GM19240 (cell line): ENCODE measurements around the gene NDUFAF8.

Experiments
- DNase-seq: peaks from one replicate; pipeline ENCODE4 v3.0.0; 2011; ENCODE audit warnings: low spot score; ENCODE audit not compliant: insufficient read length

Gene NDUFAF8, protein sequence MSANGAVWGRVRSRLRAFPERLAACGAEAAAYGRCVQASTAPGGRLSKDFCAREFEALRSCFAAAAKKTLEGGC

DNA sequence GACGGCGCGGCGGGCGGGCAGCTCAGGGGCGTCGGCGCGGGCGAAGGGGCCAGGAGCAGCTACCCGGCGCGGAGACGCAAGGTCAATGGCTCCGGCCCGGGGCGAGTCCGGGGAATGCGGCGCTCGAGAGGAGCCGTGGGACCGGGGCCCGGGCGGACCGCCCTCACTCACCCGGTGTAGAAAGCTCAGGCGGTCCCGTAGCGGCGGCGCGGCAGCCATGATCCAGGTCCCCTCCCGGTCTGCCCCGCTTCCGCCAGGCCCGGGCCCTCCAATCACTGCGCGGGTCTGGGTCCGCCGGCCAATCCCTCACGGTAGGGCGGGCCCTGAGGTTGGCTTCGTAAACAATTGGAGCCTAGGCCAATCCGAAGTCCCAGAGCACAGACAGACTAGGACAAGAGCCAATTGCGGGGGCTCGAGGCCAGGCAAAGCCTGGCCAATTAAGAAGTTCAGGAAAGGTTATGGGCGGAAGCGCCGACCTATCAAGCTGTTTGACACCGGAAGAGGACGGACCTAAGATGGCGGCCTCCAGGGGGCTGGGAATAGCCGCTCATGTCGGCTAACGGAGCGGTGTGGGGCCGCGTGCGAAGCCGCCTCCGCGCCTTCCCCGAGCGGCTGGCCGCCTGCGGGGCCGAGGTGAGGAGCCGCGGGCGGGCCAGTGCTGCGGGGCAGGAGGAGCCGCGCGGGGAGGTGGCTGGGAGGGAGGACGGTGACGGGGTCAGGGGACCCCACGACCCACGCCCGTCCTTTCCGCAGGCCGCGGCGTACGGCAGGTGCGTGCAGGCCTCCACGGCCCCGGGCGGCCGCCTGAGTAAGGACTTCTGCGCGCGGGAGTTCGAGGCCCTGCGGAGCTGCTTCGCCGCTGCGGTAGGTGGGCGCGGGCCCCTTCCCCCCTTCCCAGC is at the start of gene NDUFAF8, which contains the start of gene TEPSIN:
Gene NDUFAF8 (plus strand): TSS at position 504 of the 899 bp plus-strand sequence. CDS start 46 bp downstream, at position 550.
Gene TEPSIN (minus strand): TSS at position 241 of the 899 bp plus-strand sequence. CDS start 22 bp downstream, at position 219.
- peak; percentile 100 for DNase-seq

- no peak for DNase-seq
These were observed 49.2 kb upstream of the NDUFAF8 start for GRCh38 chr17:81189670-81190530.

DNA sequence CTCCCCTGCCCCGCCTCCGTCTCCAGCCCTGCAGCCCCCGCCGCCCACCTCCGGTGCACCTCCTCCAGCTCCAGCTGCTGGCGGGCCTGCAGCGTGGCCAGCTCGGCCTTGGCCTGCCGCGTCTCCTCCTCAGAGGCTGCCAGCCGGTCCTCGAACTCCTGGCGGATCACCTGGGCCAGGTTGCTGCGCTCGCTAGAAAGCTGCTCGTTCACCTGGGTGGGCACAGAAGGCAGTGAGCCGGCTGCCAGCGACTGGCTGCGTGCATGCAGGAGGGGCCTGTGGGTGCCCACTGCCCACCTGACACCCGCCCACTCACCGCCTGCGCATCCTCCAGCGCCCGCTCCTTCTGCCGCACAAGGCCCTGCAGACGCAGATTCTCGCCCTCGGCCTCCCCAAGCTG is 48.5 kb upstream of the NDUFAF8 start:
- no peak for DNase-seq

- no peak for DNase-seq
These were observed 48.0 kb upstream of the NDUFAF8 start for GRCh38 chr17:81191116-81191515.

DNA sequence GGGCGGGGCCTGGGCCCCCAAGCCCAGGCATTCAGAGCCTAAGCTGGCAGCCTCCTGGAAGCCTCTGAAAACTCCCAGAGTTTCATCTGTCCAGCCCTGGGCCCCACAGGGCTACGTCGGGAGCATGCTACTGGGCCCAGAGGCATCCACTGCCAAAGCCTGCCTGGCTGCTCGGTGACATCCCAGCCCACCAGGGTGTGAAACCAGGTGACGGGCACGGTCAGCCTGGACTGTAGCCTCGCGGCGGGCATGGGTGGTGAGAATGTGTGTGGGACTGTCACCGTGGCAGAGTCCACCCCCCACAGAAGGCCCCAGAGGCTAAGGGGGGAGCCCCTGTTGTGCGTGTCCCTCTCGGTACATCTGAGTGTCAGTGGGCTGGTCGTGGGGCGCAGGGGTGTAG is 47.5 kb upstream of the NDUFAF8 start:
- DNase-seq: no peak

DNA sequence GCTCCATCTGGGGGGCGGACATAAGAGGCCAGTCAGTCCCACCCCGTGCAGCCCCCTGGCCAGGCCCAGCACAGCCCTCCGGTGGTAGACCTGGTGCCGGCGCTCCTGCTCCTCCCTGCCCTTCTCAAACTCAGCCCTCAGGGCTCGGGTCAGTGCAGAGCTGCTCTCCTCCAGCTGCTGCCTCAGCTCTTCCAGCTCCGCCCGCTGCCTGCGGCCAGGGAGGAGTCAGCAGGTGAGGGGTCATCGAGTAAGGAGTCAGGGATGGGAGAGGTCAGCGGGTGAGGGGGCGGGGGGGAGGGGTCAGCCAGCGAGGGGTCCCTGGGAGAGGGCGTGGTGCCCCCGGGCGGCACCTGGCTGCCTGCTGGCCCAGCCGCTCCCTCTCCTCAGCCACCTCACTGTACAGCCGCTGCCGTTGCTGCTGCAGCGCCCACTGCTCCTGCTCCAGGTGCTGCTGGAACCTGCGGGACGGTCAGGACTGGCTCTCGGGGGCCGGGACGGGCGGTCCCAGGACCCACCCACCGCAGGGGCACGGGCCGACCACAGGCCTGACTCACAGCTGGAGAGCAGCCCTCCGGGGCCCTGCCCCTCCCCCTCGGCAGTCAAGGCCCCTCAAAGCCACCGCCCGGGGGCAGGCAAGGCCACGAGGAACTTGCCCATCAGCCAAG is 46.6 kb upstream of the NDUFAF8 start:
- DNase-seq: no peak

DNA sequence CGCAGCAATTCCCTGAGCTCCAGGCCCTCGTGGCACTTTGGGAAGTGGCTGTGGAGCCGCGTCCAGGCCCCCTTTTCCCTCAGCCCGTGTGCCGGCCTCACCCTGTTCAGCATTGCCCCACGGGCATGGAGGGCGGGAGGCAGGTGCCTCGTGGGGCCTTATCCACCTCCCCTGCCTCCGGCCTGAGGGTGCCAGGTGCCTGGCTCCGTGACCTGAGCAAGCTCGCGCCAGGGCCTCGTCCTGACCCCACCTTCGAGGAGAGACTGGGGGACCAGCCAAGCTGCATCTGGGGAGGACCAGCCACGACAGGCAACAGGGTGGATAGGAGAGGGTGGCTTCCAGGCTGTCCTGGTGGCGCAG is 46.1 kb upstream of the NDUFAF8 start:
- no peak for DNase-seq

DNA sequence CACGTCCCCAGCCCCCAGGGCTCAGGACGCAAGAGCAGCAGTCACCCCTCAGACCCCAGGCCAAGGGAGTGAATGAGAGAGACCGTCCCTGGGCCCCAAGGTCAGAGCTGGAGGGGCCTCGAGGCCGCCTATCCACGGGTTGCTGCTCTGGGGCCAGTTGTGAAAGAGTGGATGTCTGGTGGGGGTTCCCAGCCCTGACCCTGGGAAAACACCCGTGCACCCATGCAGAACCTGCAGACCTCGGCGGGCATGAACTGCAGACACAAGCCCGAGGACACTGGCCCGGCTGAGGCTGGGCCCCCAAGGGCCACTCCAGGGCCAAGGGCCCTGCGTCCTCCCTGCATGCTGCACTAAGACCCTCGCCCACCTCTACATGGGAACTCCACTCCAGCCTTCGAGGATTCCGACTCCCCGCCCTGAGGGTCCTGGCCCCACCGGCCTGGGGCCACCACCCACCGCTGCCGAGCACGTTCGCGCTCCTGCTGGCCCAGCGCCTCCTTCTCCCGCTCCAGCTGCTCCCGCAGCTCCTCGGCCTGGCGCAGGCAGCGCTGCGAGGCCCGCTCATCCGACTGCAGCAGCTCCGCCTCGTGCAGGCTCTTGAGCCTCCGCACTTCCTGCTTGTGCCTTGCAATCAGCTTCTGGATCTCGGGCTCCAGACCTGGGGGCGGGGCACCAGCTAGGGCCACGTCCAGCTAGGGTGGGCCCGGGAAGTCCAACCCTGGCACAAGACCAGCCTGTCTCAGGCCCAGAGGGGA is 45.5 kb upstream of the NDUFAF8 start:
- DNase-seq: no peak

DNA sequence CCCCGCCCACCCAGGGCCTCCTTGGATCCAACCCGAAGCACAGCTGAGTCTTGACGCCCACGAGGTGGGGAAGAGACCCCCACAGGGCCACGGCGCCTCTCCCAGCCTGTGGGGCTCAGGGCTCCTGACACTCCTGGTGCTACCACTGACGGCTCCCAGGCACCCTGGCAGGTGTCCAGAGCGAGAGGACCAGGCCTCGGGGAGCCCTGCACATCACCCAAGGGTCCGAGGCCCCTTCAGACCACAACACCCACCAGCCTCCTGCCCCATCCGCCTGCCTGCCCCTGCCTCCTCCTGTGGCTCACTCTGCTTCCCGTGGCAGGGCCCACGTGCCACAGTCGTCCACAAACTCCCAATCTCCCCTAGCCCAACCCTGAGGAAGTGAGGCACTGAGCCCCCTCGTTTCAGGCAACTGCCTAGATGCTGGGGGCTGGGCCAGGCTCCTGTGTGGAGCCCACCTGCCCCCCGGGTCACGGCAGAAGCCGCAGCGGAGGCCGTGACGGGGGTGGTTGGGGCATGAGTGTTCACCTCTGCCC is 44.8 kb upstream of the NDUFAF8 start:
- DNase-seq: no peak

DNA sequence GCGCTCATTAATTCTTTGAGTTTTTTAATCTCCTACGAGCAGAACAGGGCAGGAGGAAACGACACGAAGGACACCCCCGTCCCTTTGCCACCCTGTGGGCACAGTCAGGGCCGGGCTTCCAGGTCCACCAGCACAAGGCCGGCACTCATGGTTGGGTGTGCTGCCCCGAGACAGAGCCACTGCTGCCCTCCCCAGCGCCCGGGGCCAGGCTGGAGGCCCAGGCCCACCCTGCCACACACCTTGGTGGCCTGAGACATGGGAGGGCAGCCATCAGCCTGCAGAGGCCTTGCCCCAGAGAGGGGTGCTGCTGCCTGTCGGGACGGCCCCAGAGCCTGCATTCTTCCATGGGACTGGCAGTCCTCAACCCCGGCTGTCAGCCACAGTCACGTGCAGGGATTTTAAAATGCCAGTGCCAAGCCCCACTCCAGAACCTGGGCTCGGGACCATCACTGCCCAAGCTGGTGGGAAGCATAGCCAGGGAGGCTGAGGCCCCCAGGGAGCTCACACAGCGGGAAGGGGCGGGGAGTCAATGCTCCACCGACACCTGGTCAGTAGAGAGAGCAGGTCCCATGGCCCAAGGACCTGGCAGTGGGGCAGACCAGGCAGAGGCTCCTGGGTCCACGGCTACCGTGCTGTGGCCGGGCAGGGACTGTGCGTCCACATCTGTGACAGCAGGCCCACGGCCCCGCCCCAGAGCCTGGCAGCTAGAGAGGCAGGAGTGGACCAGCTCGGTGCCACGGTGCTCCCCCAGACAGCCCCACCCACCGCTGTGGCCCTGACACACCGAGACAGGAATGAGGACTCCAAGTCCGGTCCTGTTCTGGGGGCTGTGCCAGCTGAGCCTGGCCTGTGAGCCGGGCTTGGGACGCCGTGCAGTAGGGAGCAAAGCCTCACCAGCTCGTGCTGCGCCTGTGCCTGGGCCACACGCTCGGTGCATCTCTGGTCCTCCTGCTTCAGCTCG is 43.9 kb upstream of the NDUFAF8 start:
- no peak for DNase-seq

DNA sequence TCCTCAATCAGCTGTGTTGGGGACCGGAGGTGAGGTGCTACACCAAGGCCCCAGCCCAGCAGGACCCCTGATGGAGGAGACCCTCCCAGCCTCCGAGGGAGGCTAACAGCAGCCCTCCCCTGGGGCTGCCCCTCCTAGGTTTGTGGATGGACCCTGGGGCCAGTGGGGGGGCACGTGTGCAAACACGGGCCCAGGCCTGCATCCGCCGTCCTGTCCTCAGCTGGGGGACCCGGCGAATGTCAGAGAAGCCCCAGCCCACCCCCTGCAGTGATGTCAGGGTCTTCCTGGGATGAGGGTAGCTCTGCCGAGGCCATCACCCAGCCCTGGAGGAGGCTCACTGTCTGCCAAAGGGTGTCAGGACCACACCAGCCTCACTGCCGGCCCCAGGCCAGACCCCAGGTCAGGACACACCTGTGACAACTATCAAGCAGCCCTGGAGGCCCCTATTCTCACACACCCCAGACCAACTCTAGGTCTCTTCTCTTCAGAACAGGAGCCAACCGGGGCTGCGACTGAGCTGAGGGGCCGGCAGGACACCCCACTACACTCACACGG is 43.1 kb upstream of the NDUFAF8 start:
- no peak for DNase-seq

DNA sequence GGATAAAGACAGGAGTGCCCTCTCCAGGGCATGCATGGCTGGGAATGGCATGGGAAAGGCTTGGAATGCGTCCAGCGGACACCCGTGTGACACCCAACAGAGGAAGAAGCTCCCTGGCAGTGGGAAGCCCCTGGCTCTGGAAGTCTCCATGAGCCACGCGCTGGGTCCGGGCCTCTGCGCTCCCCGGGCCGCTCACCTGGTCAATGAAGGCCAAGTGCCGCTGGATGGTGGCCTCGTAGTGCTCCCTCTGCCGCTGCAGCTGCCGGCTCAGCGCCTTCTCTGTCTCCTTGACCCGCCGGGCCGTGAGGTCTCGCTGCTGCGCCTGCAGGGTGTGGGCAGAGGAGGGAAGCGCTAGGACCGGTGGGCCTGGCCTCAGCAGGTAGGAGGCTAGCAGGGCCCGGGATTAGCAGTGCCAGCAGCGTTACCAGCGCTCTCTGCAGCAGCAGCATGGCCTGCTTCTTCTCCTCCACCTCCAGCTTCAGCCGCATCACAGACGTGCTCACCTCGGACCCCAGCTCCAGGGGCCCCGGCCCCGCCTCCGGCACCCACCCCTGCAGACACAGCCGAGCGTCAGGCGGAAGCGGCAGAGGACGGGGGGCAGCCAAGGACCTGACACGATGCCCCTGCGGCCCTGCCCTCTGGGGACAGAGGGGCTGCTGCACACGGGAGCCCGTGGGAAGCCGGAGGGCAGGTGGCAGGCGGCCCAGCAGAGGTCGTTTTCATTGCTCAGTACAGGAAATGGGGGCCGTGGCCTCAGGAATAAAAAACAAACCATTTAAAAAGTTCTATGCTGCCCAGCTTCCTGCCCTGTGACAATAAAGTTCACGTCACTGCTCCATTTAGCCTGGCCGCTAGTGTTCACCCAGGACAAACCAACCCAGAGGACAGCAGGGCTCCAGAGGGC is 42.4 kb upstream of the NDUFAF8 start:
- DNase-seq: no peak

DNA sequence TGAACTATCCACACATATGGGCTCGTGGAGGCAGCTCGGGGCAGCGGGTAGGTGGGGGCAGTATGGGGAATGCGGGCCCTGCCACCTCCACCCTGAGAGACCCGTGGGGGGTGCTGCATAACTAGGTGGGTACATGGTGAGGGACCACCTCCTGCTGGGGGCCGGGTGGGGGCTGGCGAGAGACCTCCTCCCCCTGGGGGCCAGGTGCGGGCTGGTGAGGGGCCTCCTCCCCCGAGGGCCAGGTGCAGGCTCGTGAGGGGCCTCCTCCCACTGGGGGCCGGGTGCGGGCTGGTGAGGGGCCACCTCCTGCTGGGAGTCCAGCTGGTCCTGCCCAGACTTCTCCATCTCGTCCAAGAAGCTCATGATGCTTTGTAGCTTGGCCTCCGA is 41.7 kb upstream of the NDUFAF8 start:
- DNase-seq: no peak

- DNase-seq: no peak
These were observed 41.2 kb upstream of the NDUFAF8 start for GRCh38 chr17:81197831-81198490.

GRCh38 chr17:81198826-81199481 is 40.2 kb upstream of the NDUFAF8 start:
- DNase-seq: no peak

DNA sequence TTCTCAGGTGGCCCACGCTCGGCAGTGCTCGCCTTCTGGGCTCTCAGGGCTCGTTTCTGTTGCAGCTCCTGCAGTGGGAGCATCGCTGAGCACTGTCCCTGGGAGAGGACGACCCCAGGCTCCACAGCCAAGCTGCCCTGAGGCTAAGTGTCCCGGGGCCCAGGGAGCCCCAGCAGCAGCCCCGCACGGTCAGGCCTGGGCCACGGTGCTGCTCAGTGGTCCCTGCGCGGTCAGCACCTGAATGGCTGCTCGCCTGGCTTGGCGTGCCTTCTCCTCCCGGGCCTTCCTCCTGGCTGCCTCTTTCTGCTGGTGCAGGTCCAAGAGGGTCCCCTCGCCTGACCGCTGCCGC is 39.7 kb upstream of the NDUFAF8 start:
- DNase-seq: no peak

DNA sequence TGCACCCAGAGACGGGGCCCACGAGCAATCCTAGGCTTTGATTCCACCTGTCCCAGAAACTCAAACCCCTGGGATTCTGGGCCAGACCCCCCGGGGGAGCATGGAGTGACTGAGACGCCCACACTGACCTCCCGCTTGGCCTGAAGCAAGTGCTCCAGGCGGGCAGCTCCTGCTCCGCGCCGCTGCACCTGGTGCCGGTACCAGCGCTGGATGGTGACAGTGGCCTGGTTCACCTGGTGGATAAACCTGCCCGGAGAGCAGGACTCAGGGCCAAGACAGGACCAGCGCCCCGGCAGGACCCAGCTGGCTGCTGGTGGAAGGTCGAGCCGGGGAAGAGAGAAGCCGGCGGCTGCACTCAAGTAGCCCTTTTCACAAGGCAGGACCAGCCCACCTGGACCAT is 38.9 kb upstream of the NDUFAF8 start:
- no peak for DNase-seq
